Endothelial cell of umbilical vein (primary cell): ENCODE data around the gene SPAG8. TPM values are rescaled to one million over a fixed set of nuclear protein-coding genes. Genes with fewer than 3 reads are reported as not detected.

ENCODE experiments used
- BruUV-seq: library from RNA; stranded (reverse); fragments of 400-500 nt; replicated peaks from 2 replicates; lab custom pipeline; 2021; lab: Mats Ljungman, UMichigan
- CTCF ChIA-PET: fragments of 300-600, 350-600 bp; sonication (Branson Sonifier 250); formaldehyde crosslinking; loops from one replicate; lab custom pipeline; 2021; ENCODE audit warnings: antibody characterized with exemption, inconsistent platforms; lab: Charles Lee
- POLR2A ChIA-PET: fragments of 300-600, 350-600 bp; sonication (Branson Sonifier 250); formaldehyde crosslinking; loops from one replicate; lab custom pipeline; 2021; ENCODE audit warnings: antibody characterized with exemption, inconsistent platforms; lab: Charles Lee
- DNase-seq: peaks from one replicate; pipeline ENCODE4 v3.0.0-alpha.2; 2011; ENCODE audit warnings: low read depth, low spot score
- FAIRE-seq: peaks from 2 replicates; lab custom pipeline; 2011; peaks lifted over from hg19 to GRCh38; lab: Jason Lieb, UNC
- H2AFZ ChIP-seq: 2 replicates; pipeline ENCODE4 v1.6.0; 2012; ENCODE audit warnings: low read depth, low read length, control low read depth, inconsistent platforms
- H3K27ac ChIP-seq: 2 replicates; pipeline ENCODE4 v1.5.1; 2011; ENCODE audit warnings: low read depth, mild to moderate bottlenecking, control low read depth, low read length, moderate library complexity; ENCODE audit not compliant: insufficient read depth
- H3K27me3 ChIP-seq, 2 experiments: 2 replicates each; pipeline versions ENCODE4 v1.6.0 to v1.6.1; 2011; ENCODE audit warnings: low read length in 2 of 2, mixed read lengths in 1 of 2; ENCODE audit not compliant: control insufficient read depth in 2 of 2, insufficient read depth in 2 of 2
- H3K36me3 ChIP-seq, 2 experiments: 2 replicates in 1 of 2; 3 replicates in 1 of 2; pipeline ENCODE4 v1.5.1; 2011; ENCODE audit warnings: low read length in 2 of 2, mild to moderate bottlenecking in 1 of 2, moderate library complexity in 1 of 2; ENCODE audit not compliant: control insufficient read depth in 2 of 2, insufficient read depth in 2 of 2; ENCODE audit errors: extremely low read depth in 1 of 2
- H3K4me1 ChIP-seq: 3 replicates; pipeline ENCODE4 v1.5.1; 2011; ENCODE audit warnings: mild to moderate bottlenecking, low read length; ENCODE audit not compliant: control insufficient read depth, insufficient read depth; ENCODE audit errors: extremely low read depth
- H3K4me2 ChIP-seq: 2 replicates; pipeline ENCODE4 v1.6.1; 2011; ENCODE audit warnings: low read length, control low read depth, mixed read lengths; ENCODE audit not compliant: insufficient read depth
- H3K4me3 ChIP-seq, 3 experiments: fragments of 200-600 bp in 1 of 3; sonication (generic), shearing (Covaris generic) in 1 of 3; replicated peaks in 1 of 3; 2 replicates each; pipeline ENCODE4 v1.5.1; 2011 to 2016; ENCODE audit warnings: control low read depth in 3 of 3, low read length in 3 of 3, mild to moderate bottlenecking in 2 of 3, inconsistent platforms in 1 of 3, low read depth in 1 of 3, moderate library complexity in 1 of 3; ENCODE audit not compliant: insufficient read depth in 1 of 3
- H3K79me2 ChIP-seq: 2 replicates; pipeline ENCODE4 v1.6.0; 2012; ENCODE audit warnings: low read length, inconsistent platforms; ENCODE audit not compliant: control insufficient read depth, insufficient read depth
- H3K9ac ChIP-seq: replicated peaks from 2 replicates; pipeline ENCODE3; 2011; ENCODE audit warnings: low read length, control low read depth; ENCODE audit not compliant: insufficient read depth; ENCODE audit errors: extremely low read depth
- H3K9me1 ChIP-seq: replicated peaks from 3 replicates; pipeline ENCODE4 v1.6.0; 2011; ENCODE audit warnings: mild to moderate bottlenecking, low read length; ENCODE audit not compliant: control insufficient read depth, insufficient read depth; ENCODE audit errors: extremely low read depth
- H3K9me3 ChIP-seq: replicated peaks from 2 replicates; pipeline ENCODE4 v1.5.1; 2012; ENCODE audit warnings: low read length, inconsistent platforms; ENCODE audit not compliant: control insufficient read depth, insufficient read depth
- H4K20me1 ChIP-seq: replicated peaks from 2 replicates; pipeline ENCODE3; 2011; ENCODE audit warnings: mild to moderate bottlenecking, low read length; ENCODE audit not compliant: control insufficient read depth, insufficient read depth; ENCODE audit errors: extremely low read depth
- CTCF ChIP-seq, 2 donors: IDR thresholded peaks; 1 replicate in 1 of 2; 2 replicates in 1 of 2; pipeline ENCODE4 v1.5.1; 2011; ENCODE audit warnings: low read length in 2 of 2, mild to moderate bottlenecking in 2 of 2, moderate library complexity in 2 of 2, control low read depth in 1 of 2, inconsistent platforms in 1 of 2, low read depth in 1 of 2; ENCODE audit not compliant: insufficient read depth in 1 of 2; ENCODE audit errors: extremely low read depth in 1 of 2
- EZH2 ChIP-seq: IDR thresholded peaks from 2 replicates; pipeline ENCODE4 v1.6.1; 2012; ENCODE audit warnings: borderline replicate concordance, low read depth, mild to moderate bottlenecking, moderate library complexity, low read length, inconsistent platforms; ENCODE audit not compliant: severe bottlenecking
- FOS ChIP-seq: IDR thresholded peaks from 2 replicates; pipeline ENCODE4 v1.6.1; 2011; ENCODE audit warnings: mild to moderate bottlenecking, low read length, moderate library complexity, borderline replicate concordance; ENCODE audit not compliant: insufficient read depth
- GATA2 ChIP-seq: IDR thresholded peaks from 2 replicates; pipeline ENCODE4 v1.7.0; 2011; ENCODE audit warnings: low read depth, mild to moderate bottlenecking, moderate library complexity, mixed read lengths, low read length; ENCODE audit not compliant: insufficient read length, insufficient read depth
- JUN ChIP-seq: IDR thresholded peaks from 2 replicates; pipeline ENCODE4 v1.6.1; 2011; ENCODE audit warnings: borderline replicate concordance, low read depth; ENCODE audit not compliant: insufficient read length, insufficient read depth
- MAX ChIP-seq: IDR thresholded peaks from 2 replicates; pipeline ENCODE4 v1.6.1; 2011; ENCODE audit not compliant: insufficient read depth, insufficient read length
- MYC ChIP-seq: IDR thresholded peaks from one replicate; pipeline ENCODE4 v1.6.1; 2011; ENCODE audit warnings: mild to moderate bottlenecking, low read depth, low read length
- POLR2A ChIP-seq: IDR thresholded peaks from 2 replicates; pipeline ENCODE4 v1.6.1; 2012; ENCODE audit warnings: low read depth, mild to moderate bottlenecking, control low read depth, low read length
- POLR2AphosphoS5 ChIP-seq: IDR thresholded peaks from 2 replicates; pipeline ENCODE4 v1.6.1; 2012; ENCODE audit warnings: low read depth, mild to moderate bottlenecking, control low read depth, low read length, moderate library complexity; ENCODE audit not compliant: insufficient read depth
- dilution Hi-C: fragments of 300-500 bp; cut with MboI; formaldehyde crosslinking; loops from one replicate; pipeline ENCODE4 v1.15.0; 2019; ENCODE audit warnings: low sequenced_read_pairs; ENCODE audit not compliant: extremely low pct_ligation_motif_present
- intact Hi-C: fragments of 100-400 bp; cut with micrococcal nuclease; formaldehyde crosslinking; loops from one replicate; pipeline ENCODE4 v1.10.0; 2022
- polyA plus RNA-seq, 4 experiments: library from polyadenylated mRNA; depleted of rRNA in 3 of 4; stranded (reverse) in 3 of 4; unstranded in 1 of 4; fragments of >200 nt; gene quantifications; 2 replicates each; pipeline versions ENCODE4 v1.2.1 to v1.2.3, GENCODE V29; 2011 to 2012; ENCODE audit warnings: missing spikeins in 1 of 4
- total RNA-seq: library from RNA; stranded (reverse); gene quantifications from 2 replicates; pipeline ENCODE4 v1.2.3, GENCODE V29; 2021

SPAG8 gene
- total and polyA plus RNA-seq, 2 donors (not counting 3 experiments of a cell fraction or from before 2014, with no cell fraction given): 0.21 to 0.69 TPM

GRCh38 chr9:35776018-35776417 lies 36.0 kb downstream of the SPAG8 start:
- DNase-seq (no peak), FAIRE-seq (peak; percentile 18)
- Histone ChIP-seq H4K20me1 (no peaks in the 10 kb centered on the region), H3K9me3 (no peaks in the 10 kb centered on the region), H3K27me3 (no peaks in the 10 kb centered on the region), H3K36me3 (no peaks in the 10 kb centered on the region), H3K4me2 (no peak overlapping the region), H3K9ac (no peak overlapping the region), H3K79me2 (no peaks in the 10 kb centered on the region), H3K4me3 (no peak overlapping the region), H3K4me1 (peaks cover 26% of the 10 kb centered on the region), H2AFZ (peak overlapping the region; percentile 62), H3K27ac (no peak overlapping the region), H3K9me1 (no peaks in the 10 kb centered on the region)
- ChIA-PET CTCF (interaction anchor here (0.8 to 3.5 kb wide), 14 partner anchors 13 to 135 kb away, joined by 3 to 25 read pairs (median 7); partner anchors contain the start of gene MSMP), POLR2A (interaction anchor here (0.9 to 1.1 kb wide), 3 partner anchors 15 to 29 kb away, joined by 3 to 8 read pairs (median 3); no protein-coding TSS in a partner anchor)
- no TSS peak for BruUV-seq
- TF ChIP-seq GATA2 (no peak), POLR2AphosphoS5 (no peak), CTCF (IDR thresholded peaks at IDR 0.05; ENCODE audit: extremely low read depth in 1 of 2, insufficient read depth in 1 of 2, low read depth in 1 of 2, low read length in 2 of 2) (no peak), POLR2A (no peak), MAX (no peak), EZH2 (no peak), MYC (no peak), JUN (no peak), FOS (no peak)
- dilution Hi-C loops (no loop called here), intact Hi-C loops (no loop called here)
